Measurements from ENCODE around the gene SBF2.

Gene SBF2

DNA sequence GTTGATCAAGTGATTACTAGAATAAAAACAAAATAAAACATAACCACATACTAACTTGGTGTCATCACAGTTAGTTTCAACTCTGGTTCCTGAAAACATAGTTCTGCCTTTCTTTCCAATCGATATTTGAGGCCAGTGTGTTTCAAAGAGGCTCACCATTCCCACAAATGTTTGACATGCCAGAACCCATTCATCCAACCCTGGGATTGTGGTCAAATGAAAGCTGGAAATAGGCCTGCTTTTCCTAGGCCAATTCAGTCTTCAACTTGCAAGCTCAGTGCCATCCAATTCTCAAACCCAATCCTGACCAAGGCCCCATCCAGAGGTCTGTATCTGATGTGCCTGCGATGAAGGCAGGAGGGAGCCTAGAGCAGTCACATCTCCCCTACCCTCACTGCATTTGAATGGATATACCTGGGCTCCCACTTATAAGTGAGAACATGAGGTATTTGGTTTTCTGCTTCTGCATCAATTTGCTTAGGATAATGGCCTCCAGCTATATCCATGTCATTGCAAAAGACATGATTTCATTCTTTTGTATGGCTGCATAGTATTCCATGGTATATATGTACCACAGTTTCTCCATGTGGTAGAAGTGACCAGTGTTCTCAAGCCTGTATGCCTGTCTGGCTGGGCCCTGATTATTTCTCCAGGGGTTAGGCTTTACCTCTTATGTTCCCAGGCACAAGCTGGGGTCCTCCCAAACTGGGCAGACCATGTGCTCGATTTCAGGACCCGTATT, 486.9 kb downstream of the SBF2 start:
- H3K4me1 ChIP-seq (ENCODE audit: control insufficient read depth, insufficient read depth, low read length): peaks cover 23% of the 10 kb centered on the region
- no peak overlapping the region for H3K4me3 ChIP-seq (ENCODE audit: low read length)
- H3K27ac ChIP-seq (ENCODE audit: low read depth, low read length): no peak overlapping the region
- H3K36me3 ChIP-seq (ENCODE audit: control insufficient read depth, insufficient read depth, low read length): peaks cover 9% of the 10 kb centered on the region
- H3K9ac ChIP-seq (ENCODE audit: low read length): no peak overlapping the region
- H3K27me3 ChIP-seq (ENCODE audit: control insufficient read depth, insufficient read depth, low read length): no peaks in the 10 kb centered on the region

DNA sequence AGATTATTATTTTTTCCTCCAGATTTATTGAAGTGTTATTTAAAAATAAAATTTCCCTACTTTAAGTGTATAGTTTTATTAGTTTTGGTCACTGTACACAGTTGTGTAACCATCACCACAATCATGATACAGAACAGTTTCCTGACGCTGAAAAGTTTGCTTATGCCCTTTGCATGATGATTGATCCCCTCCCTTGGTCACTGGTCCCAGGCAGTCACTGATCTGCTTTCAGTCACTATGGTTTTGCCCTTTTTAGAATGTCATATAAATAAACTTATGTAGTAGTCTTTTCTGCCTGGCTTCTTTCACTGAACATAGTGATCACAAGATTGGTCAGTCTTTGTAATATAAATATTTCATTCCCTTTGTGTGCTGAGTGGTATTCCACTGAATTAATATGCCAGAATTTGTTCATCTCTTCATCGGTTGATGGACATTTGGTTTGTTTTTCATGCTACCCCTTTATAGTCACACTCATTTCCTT, 489.6 kb downstream of the SBF2 start:
- H3K4me3 ChIP-seq (ENCODE audit: low read length): no peak overlapping the region
- no peak overlapping the region for H3K9ac ChIP-seq (ENCODE audit: low read length)
- peaks cover 9% of the 10 kb centered on the region for H3K36me3 ChIP-seq (ENCODE audit: control insufficient read depth, insufficient read depth, low read length)
- no peaks in the 10 kb centered on the region for H3K27me3 ChIP-seq (ENCODE audit: control insufficient read depth, insufficient read depth, low read length)
- H3K4me1 ChIP-seq (ENCODE audit: control insufficient read depth, insufficient read depth, low read length): peaks cover 31% of the 10 kb centered on the region
- H3K27ac ChIP-seq (ENCODE audit: low read depth, low read length): peak overlapping the region; percentile 52

DNA sequence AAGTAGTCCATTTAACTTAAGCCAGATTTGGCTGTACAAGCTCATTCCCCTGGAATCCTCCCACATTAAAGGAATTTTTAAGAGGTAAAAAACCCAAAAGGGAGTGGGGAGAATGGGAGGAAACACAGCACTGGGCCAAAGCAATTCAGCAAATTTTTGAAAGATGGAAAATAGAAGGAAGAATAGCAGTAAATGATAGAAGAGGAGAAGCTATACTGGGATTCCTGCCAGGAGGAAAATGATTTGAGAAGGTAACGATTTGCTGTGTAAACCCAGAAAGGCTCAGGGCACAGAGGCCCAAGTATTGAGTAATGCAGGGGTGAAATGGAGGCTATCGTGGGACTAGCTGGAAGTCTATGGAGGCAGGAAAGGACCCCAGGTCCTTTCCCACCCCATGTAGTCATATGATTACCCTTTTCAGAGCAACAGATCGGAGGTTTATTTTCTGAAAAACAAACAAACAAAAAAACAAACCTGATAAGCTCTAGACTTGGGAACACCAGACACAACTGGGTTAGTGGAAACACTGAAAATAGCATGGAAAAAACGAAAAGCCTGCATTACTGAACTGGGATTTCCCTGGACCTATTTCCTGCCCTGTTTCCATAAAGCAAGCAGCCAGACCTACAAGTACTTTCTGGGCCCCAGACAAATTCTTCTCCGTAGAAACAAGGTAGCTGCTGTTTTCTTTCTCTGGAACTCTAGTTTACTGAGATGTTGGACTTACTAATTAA, 490.2 kb downstream of the SBF2 start:
- Histone ChIP-seq H3K4me1 (ENCODE audit: control insufficient read depth, insufficient read depth, low read length) (peaks cover 31% of the 10 kb centered on the region), H3K36me3 (ENCODE audit: control insufficient read depth, insufficient read depth, low read length) (peaks cover 9% of the 10 kb centered on the region), H3K27me3 (ENCODE audit: control insufficient read depth, insufficient read depth, low read length) (no peaks in the 10 kb centered on the region), H3K27ac (ENCODE audit: low read depth, low read length) (peak overlapping the region; percentile 68), H3K4me3 (ENCODE audit: low read length) (peak overlapping the region; percentile 27), H3K9ac (ENCODE audit: low read length) (no peak overlapping the region)

DNA sequence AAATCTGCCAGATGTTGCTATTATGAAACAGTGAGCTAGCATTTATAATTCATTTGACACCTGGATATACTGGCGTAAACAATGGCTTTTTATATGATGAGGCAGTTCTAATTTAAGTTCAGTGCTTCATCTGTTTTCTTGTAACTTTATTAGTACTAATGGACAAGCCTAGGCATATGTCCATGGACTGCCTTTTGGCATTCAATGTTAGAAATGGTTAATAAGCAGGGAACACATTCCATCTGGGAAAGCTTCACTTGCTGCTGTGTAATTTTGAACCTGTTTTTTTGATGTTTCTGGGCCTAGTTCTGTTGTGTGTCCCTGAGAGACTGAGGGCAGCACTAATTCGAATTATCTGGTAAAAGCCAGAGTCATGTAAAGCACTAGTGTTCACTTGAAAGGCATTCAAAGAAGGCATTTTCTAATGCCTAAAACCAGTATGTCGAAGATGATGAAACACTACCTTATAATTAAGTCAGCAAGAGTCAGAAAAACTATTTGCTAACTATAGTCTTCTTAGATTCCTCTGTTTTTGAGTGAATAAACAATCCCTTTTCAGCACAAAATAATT, 491.6 kb downstream of the SBF2 start:
- H3K9ac ChIP-seq (ENCODE audit: low read length): no peak overlapping the region

DNA sequence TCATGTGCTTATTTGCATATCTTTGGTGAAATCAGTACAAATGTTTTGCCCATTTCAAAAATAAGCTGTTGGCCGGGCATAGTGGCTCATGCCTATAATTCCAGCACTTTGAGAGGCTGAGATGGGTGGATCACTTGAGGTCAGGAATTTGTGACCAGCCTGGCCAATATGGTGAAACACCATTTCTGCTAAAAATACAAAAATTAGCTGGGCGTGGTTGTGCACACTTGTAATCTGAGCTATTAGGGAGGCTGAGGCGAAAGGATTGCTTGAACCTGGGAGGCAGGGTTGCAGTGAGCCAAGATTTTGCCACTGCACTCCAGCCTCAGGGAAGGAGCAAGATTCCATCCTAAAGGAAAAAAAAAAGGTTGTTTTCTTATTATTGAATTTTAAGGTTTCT, 494.1 kb downstream of the SBF2 start:
- no peak overlapping the region for H3K9ac ChIP-seq (ENCODE audit: low read length)
- H3K27me3 ChIP-seq (ENCODE audit: control insufficient read depth, insufficient read depth, low read length): no peaks in the 10 kb centered on the region
- no peak overlapping the region for H3K4me3 ChIP-seq (ENCODE audit: low read length)
- no peaks in the 10 kb centered on the region for H3K36me3 ChIP-seq (ENCODE audit: control insufficient read depth, insufficient read depth, low read length)
- peaks cover 31% of the 10 kb centered on the region for H3K4me1 ChIP-seq (ENCODE audit: control insufficient read depth, insufficient read depth, low read length)
- no peak overlapping the region for H3K27ac ChIP-seq (ENCODE audit: low read depth, low read length)

More for the DNA sequence above, 491.6 kb downstream of the SBF2 start:
- Histone ChIP-seq H3K4me3 (ENCODE audit: low read length) (no peak overlapping the region), H3K36me3 (ENCODE audit: control insufficient read depth, insufficient read depth, low read length) (peaks cover 5% of the 10 kb centered on the region), H3K4me1 (ENCODE audit: control insufficient read depth, insufficient read depth, low read length) (peaks cover 31% of the 10 kb centered on the region), H3K27ac (ENCODE audit: low read depth, low read length) (peak overlapping the region; percentile 75), H3K27me3 (ENCODE audit: control insufficient read depth, insufficient read depth, low read length) (no peaks in the 10 kb centered on the region)

DNA sequence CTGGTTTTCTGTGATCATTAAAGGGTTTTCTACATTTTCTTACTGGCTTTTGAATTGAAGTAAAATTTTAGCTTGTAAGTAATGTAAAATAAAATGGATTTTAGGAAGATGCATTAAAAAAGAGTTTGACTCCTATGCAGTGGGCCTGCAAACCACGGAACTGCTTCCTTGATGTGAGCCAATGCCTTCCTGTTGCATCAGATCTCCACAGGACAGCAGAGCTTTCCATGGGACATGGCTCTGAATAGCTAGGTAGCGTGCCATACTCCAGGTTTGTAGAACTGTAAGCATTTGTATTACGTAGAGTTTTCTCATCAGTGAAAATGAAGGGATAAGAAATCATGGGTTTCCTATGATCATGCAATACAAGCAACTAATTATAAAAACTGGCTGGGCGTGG, 496.7 kb downstream of the SBF2 start:
- Histone ChIP-seq H3K4me3 (ENCODE audit: low read length) (no peak overlapping the region), H3K27ac (ENCODE audit: low read depth, low read length) (no peak overlapping the region), H3K36me3 (ENCODE audit: control insufficient read depth, insufficient read depth, low read length) (no peaks in the 10 kb centered on the region), H3K9ac (ENCODE audit: low read length) (no peak overlapping the region), H3K27me3 (ENCODE audit: control insufficient read depth, insufficient read depth, low read length) (no peaks in the 10 kb centered on the region), H3K4me1 (ENCODE audit: control insufficient read depth, insufficient read depth, low read length) (peaks cover 8% of the 10 kb centered on the region)

DNA sequence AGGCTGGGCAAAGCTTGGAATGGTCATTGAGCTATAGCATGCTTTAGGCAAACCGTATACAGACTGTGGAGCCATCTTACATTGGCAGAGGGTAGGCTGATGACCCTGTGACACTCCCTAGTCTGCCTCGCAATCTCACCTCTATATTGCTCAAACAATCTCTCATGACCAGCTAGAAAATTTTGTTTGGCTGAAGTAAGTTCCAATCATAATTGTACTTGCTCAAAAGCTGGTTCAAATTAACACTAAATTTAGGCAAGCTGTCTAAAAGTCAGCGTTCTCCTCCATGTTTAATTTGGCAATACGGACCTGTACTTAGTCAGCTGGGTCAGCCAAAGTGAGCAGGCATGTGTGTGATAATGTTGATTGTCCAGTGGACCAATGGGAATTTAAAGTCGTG, 497.2 kb downstream of the SBF2 start:
- Histone ChIP-seq H3K9ac (ENCODE audit: low read length) (no peak overlapping the region), H3K27me3 (ENCODE audit: control insufficient read depth, insufficient read depth, low read length) (no peaks in the 10 kb centered on the region), H3K36me3 (ENCODE audit: control insufficient read depth, insufficient read depth, low read length) (no peaks in the 10 kb centered on the region), H3K4me1 (ENCODE audit: control insufficient read depth, insufficient read depth, low read length) (peaks cover 8% of the 10 kb centered on the region), H3K27ac (ENCODE audit: low read depth, low read length) (no peak overlapping the region), H3K4me3 (ENCODE audit: low read length) (no peak overlapping the region)

DNA sequence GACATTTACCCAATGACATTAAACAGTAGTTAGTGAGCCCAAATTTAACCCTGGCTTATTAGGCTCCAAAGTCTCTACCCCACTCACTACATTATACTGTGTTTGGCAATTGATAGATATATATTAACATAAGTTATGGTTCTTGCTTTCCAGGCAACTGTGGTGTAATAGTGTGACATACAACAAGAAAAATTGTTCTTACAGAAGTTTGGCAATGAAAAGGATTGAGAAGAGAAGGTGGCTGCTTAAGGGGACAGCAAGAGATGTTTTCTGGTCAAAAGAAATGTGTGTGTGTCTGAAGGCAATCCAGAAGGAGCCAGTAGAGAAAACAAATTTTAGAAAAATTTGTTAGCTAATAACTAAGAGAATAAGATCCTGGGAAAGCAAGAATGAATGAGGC, 497.8 kb downstream of the SBF2 start:
- H3K4me1 ChIP-seq (ENCODE audit: control insufficient read depth, insufficient read depth, low read length): peaks cover 2% of the 10 kb centered on the region
- no peak overlapping the region for H3K4me3 ChIP-seq (ENCODE audit: low read length)
- no peaks in the 10 kb centered on the region for H3K27me3 ChIP-seq (ENCODE audit: control insufficient read depth, insufficient read depth, low read length)
- no peak overlapping the region for H3K9ac ChIP-seq (ENCODE audit: low read length)
- no peaks in the 10 kb centered on the region for H3K36me3 ChIP-seq (ENCODE audit: control insufficient read depth, insufficient read depth, low read length)
- H3K27ac ChIP-seq (ENCODE audit: low read depth, low read length): no peak overlapping the region

DNA sequence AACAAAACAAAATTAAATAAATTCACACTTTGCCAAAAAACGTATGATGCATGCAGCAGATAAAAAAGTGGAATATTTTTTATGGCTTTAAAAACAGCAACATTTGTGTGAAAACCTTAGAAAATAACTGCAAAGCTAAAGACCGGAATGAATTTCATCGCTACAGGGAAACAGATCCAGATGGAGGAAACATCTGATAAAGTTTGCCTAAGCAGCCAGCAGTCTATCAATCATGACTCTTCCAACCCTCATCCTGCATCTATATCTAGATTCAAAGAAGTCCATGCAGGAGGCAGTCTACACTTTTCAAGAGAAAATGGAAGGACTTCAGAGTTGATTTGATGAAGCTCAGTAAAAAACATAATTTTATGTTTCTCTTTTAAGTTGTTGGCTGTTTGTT, 503.3 kb downstream of the SBF2 start:
- Histone ChIP-seq H3K4me1 (ENCODE audit: control insufficient read depth, insufficient read depth, low read length) (peaks cover 6% of the 10 kb centered on the region), H3K36me3 (ENCODE audit: control insufficient read depth, insufficient read depth, low read length) (peaks cover 5% of the 10 kb centered on the region), H3K27me3 (ENCODE audit: control insufficient read depth, insufficient read depth, low read length) (no peaks in the 10 kb centered on the region), H3K27ac (ENCODE audit: low read depth, low read length) (no peak overlapping the region), H3K4me3 (ENCODE audit: low read length) (no peak overlapping the region), H3K9ac (ENCODE audit: low read length) (no peak overlapping the region)

DNA sequence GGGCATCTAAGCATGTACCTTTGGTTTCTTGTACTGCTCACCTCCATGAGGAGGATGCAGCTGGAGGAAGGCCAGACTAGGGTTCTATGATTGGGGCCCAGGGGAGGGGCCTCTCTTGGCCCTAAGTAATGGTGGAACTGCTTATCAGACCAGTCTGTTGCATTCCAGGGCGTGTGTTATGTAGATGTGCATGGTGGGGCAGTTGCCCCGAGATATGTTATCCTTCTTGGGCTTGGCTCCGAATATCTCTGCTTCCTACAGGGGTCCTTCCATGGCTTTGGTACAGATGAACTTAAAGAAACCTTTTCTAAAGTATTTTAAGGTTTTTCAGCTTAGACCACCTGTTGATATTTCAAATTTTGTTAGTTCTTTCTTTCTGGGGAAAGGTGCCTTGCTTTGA, 504.1 kb downstream of the SBF2 start:
- peaks cover 5% of the 10 kb centered on the region for H3K36me3 ChIP-seq (ENCODE audit: control insufficient read depth, insufficient read depth, low read length)

DNA sequence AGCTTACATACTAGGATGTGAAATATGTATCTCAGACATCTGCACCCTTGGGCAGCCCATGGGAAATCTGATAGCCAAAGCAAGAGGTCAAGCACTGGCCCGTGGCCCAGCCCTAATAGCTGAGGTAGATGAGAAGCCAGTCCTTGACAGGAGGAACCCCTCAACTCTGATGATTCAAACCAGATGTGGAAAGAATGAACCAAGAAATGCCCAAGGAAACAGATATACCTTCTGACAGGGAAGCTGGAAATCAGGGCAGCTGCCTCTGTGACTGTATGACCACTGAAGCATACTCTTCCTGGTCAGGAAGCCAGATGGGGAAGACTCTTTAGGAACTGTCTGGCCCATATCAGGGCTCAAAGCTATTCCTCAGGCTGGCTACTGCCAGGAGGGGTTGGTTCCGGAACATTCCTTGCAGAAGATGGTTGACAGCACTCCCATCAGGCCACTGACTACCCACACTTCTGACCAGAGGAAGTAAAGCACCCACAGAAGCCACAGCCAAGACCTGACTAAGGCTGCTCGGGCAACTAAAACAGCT, 506.0 kb downstream of the SBF2 start:
- Histone ChIP-seq H3K4me3 (ENCODE audit: low read length) (no peak overlapping the region), H3K9ac (ENCODE audit: low read length) (no peak overlapping the region), H3K4me1 (ENCODE audit: control insufficient read depth, insufficient read depth, low read length) (peaks cover 6% of the 10 kb centered on the region), H3K27ac (ENCODE audit: low read depth, low read length) (peak overlapping the region; percentile 28), H3K27me3 (ENCODE audit: control insufficient read depth, insufficient read depth, low read length) (no peaks in the 10 kb centered on the region), H3K36me3 (ENCODE audit: control insufficient read depth, insufficient read depth, low read length) (peaks cover 8% of the 10 kb centered on the region)

More for the DNA sequence above, 504.1 kb downstream of the SBF2 start:
- Histone ChIP-seq H3K9ac (ENCODE audit: low read length) (no peak overlapping the region), H3K4me1 (ENCODE audit: control insufficient read depth, insufficient read depth, low read length) (peaks cover 6% of the 10 kb centered on the region), H3K27ac (ENCODE audit: low read depth, low read length) (no peak overlapping the region), H3K27me3 (ENCODE audit: control insufficient read depth, insufficient read depth, low read length) (no peaks in the 10 kb centered on the region), H3K4me3 (ENCODE audit: low read length) (no peak overlapping the region)

DNA sequence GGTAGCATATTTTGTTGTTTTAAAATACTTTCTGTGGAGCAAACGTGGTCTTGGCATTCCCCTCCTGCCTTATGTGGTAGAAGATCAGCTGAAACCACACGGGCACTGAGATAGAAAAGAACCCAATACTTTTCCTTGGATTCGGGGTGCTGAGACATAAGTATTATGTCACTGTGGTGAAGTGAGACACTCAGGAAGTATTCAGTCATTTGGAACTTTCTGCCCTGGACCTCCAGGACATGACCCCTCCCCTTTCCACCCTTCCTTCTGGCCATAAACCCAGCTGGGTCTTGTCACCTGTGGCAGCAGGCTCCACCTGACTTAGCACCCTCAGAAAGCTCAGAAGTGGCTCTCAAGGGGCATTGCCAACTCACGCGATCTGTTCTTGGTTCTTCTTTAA, 506.8 kb downstream of the SBF2 start:
- H3K4me3 ChIP-seq (ENCODE audit: low read length): no peak overlapping the region
- no peak overlapping the region for H3K27ac ChIP-seq (ENCODE audit: low read depth, low read length)
- peaks cover 8% of the 10 kb centered on the region for H3K36me3 ChIP-seq (ENCODE audit: control insufficient read depth, insufficient read depth, low read length)
- H3K9ac ChIP-seq (ENCODE audit: low read length): no peak overlapping the region
- H3K27me3 ChIP-seq (ENCODE audit: control insufficient read depth, insufficient read depth, low read length): no peaks in the 10 kb centered on the region
- H3K4me1 ChIP-seq (ENCODE audit: control insufficient read depth, insufficient read depth, low read length): peaks cover 6% of the 10 kb centered on the region

All from rectal smooth muscle tissue (tissue), 1 donor.